NT2/D1 (cell line): ENCODE measurements around the gene SETDB2.

ENCODE experiments used
- DNase-seq: peaks from one replicate; pipeline ENCODE4 v3.0.0-alpha.2; 2011; ENCODE audit warnings: low read depth, low spot score
- H3K27me3 ChIP-seq: 2 replicates; pipeline ENCODE4 v1.6.0; 2011; ENCODE audit warnings: mild to moderate bottlenecking; ENCODE audit not compliant: insufficient read length, insufficient read depth
- H3K36me3 ChIP-seq: 2 replicates; pipeline ENCODE4 v1.6.1; 2011; ENCODE audit warnings: mild to moderate bottlenecking, low read length, mixed read lengths; ENCODE audit not compliant: insufficient read depth, insufficient read length
- H3K4me1 ChIP-seq: 2 replicates; pipeline ENCODE4 v1.5.1; 2011; ENCODE audit not compliant: insufficient read depth, insufficient read length
- H3K4me3 ChIP-seq: 2 replicates; pipeline ENCODE4 v1.5.1; 2011; ENCODE audit warnings: low read depth; ENCODE audit not compliant: insufficient read length
- H3K9ac ChIP-seq: 2 replicates; pipeline ENCODE4 v1.6.0; 2011; ENCODE audit warnings: low read depth; ENCODE audit not compliant: insufficient read length
- H3K9me3 ChIP-seq: 2 replicates; pipeline ENCODE4 v1.5.1; 2011; ENCODE audit warnings: mild to moderate bottlenecking, low read length; ENCODE audit not compliant: insufficient read depth
- SUZ12 ChIP-seq: IDR thresholded peaks from 2 replicates; pipeline ENCODE4 v1.6.1; 2011; ENCODE audit not compliant: insufficient read length, insufficient read depth; ENCODE audit errors: extremely low read depth
- YY1 ChIP-seq: IDR thresholded peaks from 2 replicates; pipeline ENCODE4 v1.6.1; 2011; ENCODE audit not compliant: insufficient read length, insufficient read depth
- ZNF274 ChIP-seq: IDR thresholded peaks from 2 replicates; pipeline ENCODE4 v1.6.1; 2011; ENCODE audit warnings: mild to moderate bottlenecking, low read depth, low read length

The SETDB2 gene

DNA sequence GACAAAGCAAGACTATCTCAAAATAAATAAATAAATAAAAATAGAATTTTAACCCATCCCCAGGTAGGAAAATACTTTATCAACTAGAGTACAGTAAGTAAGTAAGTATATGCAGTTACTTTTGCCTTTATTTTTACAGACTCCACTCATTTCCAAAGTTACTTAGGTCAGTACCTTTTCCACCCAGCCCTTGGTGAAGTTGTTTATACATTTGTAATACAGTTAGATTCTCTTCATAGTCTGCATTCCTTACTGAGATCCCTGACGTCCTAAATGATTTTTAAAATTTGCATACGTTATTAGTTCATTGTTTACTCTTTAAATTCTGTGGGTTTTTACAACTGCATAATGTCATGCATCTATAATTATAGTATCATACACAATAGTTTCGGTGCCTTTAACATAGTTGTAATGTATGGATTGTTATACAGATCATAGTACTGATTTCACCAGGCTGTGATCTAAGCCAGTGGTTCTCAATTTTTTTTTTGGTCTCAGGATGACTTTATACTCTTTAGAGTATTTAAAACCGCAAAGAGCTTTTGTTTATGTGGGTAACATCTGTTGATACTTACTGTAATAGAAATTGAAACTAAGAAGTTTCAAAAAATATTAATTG is 10.4 kb downstream of the SETDB2 start:
- Histone ChIP-seq H3K27me3 (no peaks in the 10 kb centered on the region), H3K9me3 (no peaks in the 10 kb centered on the region), H3K4me3 (no peak overlapping the region), H3K9ac (no peak overlapping the region), H3K4me1 (no peaks in the 10 kb centered on the region), H3K36me3 (no peaks in the 10 kb centered on the region)
- DNase-seq: no peak
- TF ChIP-seq ZNF274: no peak
- TF ChIP-seq YY1: no peak
- TF ChIP-seq SUZ12: no peak

- Histone ChIP-seq H3K36me3 (no peaks in the 10 kb centered on the region), H3K9me3 (no peaks in the 10 kb centered on the region), H3K4me3 (no peak overlapping the region), H3K9ac (no peak overlapping the region), H3K4me1 (no peaks in the 10 kb centered on the region), H3K27me3 (no peaks in the 10 kb centered on the region)
- no peak for TF ChIP-seq ZNF274
- TF ChIP-seq SUZ12: no peak
- TF ChIP-seq YY1: no peak
- DNase-seq: no peak
Measured at GRCh38 chr13:49455007-49455398, 10.9 kb downstream of the SETDB2 start.

DNA sequence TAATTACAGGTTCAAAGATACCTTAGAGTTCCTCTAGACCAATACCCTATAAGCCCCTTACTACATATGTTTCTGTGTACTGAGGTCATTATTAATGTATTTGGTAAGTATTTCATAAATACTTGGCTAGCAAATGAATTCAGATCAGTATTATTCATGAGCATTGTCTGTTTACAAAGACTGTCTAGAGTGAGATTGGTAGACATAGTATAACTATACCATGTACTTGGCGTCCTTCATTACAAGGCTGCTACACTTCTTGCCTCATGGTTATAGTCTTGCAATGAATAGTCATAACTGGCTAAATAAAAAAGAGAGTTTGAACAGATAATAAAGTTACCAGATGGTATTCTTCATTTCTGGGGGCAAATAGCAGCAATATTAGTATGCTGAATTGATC is 12.1 kb downstream of the SETDB2 start:
- no peak overlapping the region for H3K9ac ChIP-seq
- H3K4me1 ChIP-seq: no peaks in the 10 kb centered on the region
- no peak for DNase-seq
- H3K9me3 ChIP-seq: no peaks in the 10 kb centered on the region
- no peaks in the 10 kb centered on the region for H3K36me3 ChIP-seq
- TF ChIP-seq YY1 (no peak), SUZ12 (no peak), ZNF274 (no peak)
- no peaks in the 10 kb centered on the region for H3K27me3 ChIP-seq
- no peak overlapping the region for H3K4me3 ChIP-seq

DNA sequence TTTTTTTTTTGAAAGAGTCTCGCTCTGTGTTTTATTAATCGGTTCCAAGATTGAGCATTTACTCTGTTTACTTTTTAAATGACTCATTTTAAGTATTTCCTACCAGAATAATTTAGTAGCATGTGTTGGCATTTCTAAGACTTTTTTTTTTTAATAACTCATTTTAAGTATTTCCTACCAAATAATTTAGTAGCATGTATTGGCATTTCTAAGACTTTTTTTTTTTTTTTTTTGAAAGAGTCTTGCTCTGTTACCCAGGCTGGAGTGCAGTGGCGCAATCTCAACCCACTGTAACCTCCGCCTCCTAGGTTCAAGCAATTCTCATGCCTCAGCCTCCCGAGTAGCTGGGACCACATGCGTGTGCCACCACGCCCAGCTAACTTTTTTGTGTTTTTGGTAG is 13.1 kb downstream of the SETDB2 start:
- DNase-seq: no peak
- TF ChIP-seq SUZ12: no peak
- no peak for TF ChIP-seq ZNF274
- TF ChIP-seq YY1: no peak
- H3K4me3 ChIP-seq: no peak overlapping the region
- H3K9ac ChIP-seq: no peak overlapping the region
- no peaks in the 10 kb centered on the region for H3K36me3 ChIP-seq
- H3K27me3 ChIP-seq: no peaks in the 10 kb centered on the region
- H3K4me1 ChIP-seq: no peaks in the 10 kb centered on the region
- H3K9me3 ChIP-seq: peaks cover 10% of the 10 kb centered on the region; the same call in 1 of the 2 replicates

GRCh38 chr13:49459580-49459979 is 15.5 kb downstream of the SETDB2 start:
- Histone ChIP-seq H3K9ac (no peak overlapping the region), H3K9me3 (peaks cover 16% of the 10 kb centered on the region; the same call in 1 of the 2 replicates), H3K4me1 (no peaks in the 10 kb centered on the region), H3K4me3 (no peak overlapping the region), H3K27me3 (no peaks in the 10 kb centered on the region), H3K36me3 (no peaks in the 10 kb centered on the region)
- no peak for DNase-seq
- TF ChIP-seq YY1: no peak
- TF ChIP-seq SUZ12: no peak
- TF ChIP-seq ZNF274: no peak

- peaks cover 16% of the 10 kb centered on the region; the same call in 1 of the 2 replicates for H3K9me3 ChIP-seq
- no peak overlapping the region for H3K9ac ChIP-seq
- no peaks in the 10 kb centered on the region for H3K27me3 ChIP-seq
- H3K4me1 ChIP-seq: no peaks in the 10 kb centered on the region
- TF ChIP-seq ZNF274: no peak
- no peak for TF ChIP-seq SUZ12
- no peak for TF ChIP-seq YY1
- H3K4me3 ChIP-seq: no peak overlapping the region
- H3K36me3 ChIP-seq: no peaks in the 10 kb centered on the region
- DNase-seq: no peak
Measured at GRCh38 chr13:49464085-49464484, 20.0 kb downstream of the SETDB2 start.

DNA sequence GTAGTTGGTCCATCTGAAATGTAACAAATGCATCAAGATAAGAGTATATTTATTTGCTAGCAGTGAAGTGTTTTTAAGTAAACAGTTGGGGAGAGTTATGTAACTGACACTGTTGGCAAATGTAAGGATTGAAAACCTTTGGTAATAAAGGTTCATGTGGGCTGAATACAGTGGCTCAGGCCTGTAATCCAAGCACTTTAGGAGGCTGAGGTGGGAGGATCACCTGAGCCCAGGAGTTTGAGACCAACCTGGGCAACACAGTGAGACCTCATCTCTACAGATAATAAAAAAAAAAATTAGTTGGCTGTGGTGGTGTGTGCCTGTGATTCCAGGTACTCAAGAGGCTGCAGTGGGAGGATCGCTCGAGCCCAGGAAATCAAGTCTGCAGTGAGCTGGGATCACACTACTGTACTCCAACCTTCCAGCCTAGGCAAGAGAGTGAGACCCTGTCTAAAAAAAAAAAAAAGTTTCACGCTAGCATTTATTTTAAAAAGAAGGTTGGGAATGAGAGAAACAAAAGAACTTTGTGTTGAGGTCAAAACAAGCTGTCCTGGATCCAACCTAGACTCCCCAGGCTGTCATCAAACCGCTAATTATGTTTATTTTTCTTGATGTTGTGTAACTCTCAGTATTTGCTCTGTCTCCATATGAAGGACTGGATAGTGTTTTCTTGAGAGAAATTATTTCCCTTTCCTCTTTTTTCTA is 20.7 kb downstream of the SETDB2 start:
- H3K4me1 ChIP-seq: no peaks in the 10 kb centered on the region
- H3K36me3 ChIP-seq: no peaks in the 10 kb centered on the region
- H3K4me3 ChIP-seq: no peak overlapping the region
- H3K9me3 ChIP-seq: peaks cover 16% of the 10 kb centered on the region; the same call in 1 of the 2 replicates
- no peak for TF ChIP-seq SUZ12
- no peak for TF ChIP-seq ZNF274
- TF ChIP-seq YY1: no peak
- no peak overlapping the region for H3K9ac ChIP-seq
- DNase-seq: no peak
- H3K27me3 ChIP-seq: no peaks in the 10 kb centered on the region
